OCI-M1 (cell line): ENCODE results near the gene ATP8B4.

Experiments used
- DNase-seq: peaks from one replicate; lab custom pipeline; 2025; lab: John Stamatoyannopoulos, UW

ATP8B4 gene

GRCh38 chr15:49855917-49856637, 263.0 kb downstream of the ATP8B4 start:
- no peak for DNase-seq

GRCh38 chr15:49852756-49853155, 266.3 kb downstream of the ATP8B4 start:
- peak; percentile 4 for DNase-seq

GRCh38 chr15:49848807-49849206, 270.2 kb downstream of the ATP8B4 start:
- DNase-seq, result no peak

GRCh38 chr15:49848282-49848724, 270.7 kb downstream of the ATP8B4 start:
- no peak for DNase-seq

GRCh38 chr15:49847423-49848281, 271.4 kb downstream of the ATP8B4 start:
- DNase-seq, result no peak

GRCh38 chr15:49844390-49844789, 274.6 kb downstream of the ATP8B4 start:
- no peak for DNase-seq

GRCh38 chr15:49843725-49844124, 275.3 kb downstream of the ATP8B4 start:
- no peak for DNase-seq

GRCh38 chr15:49842031-49842730, 276.9 kb downstream of the ATP8B4 start:
- no peak for DNase-seq

- peak; percentile 23 for DNase-seq
Observed at GRCh38 chr15:49832511-49832910, 286.5 kb downstream of the ATP8B4 start.

GRCh38 chr15:49831206-49831965, 287.6 kb downstream of the ATP8B4 start:
- DNase-seq, result no peak

- no peak for DNase-seq
Observed at GRCh38 chr15:49830391-49830790, 288.6 kb downstream of the ATP8B4 start.

- no peak for DNase-seq
Observed at GRCh38 chr15:49827311-49827710, 291.7 kb downstream of the ATP8B4 start.

- no peak for DNase-seq
Observed at GRCh38 chr15:49826640-49827234, 292.3 kb downstream of the ATP8B4 start.

- DNase-seq, result no peak
Observed at GRCh38 chr15:49824775-49825099, 294.3 kb downstream of the ATP8B4 start.

GRCh38 chr15:49823987-49824774, 294.9 kb downstream of the ATP8B4 start:
- no peak for DNase-seq

- no peak for DNase-seq
Observed at GRCh38 chr15:49817100-49817499, 301.9 kb downstream of the ATP8B4 start.

- no peak for DNase-seq
Observed at GRCh38 chr15:49815950-49816349, 303.1 kb downstream of the ATP8B4 start.

- DNase-seq, result no peak
Observed at GRCh38 chr15:49815526-49815925, 303.5 kb downstream of the ATP8B4 start.

GRCh38 chr15:49814709-49815108, 304.3 kb downstream of the ATP8B4 start:
- DNase-seq, result no peak

GRCh38 chr15:49813625-49814024, 305.4 kb downstream of the ATP8B4 start:
- DNase-seq, result no peak

- DNase-seq, result no peak
Observed at GRCh38 chr15:49810720-49811119, 308.3 kb downstream of the ATP8B4 start.
